ENCODE measurements around the gene SYMPK.

SYMPK gene

GRCh38 chr19:45779231-45780145, 83.5 kb downstream of the SYMPK start:
- Histone ChIP-seq H3K4me1 (ENCODE audit: control insufficient read depth, insufficient read depth, low read length, unreplicated experiment) (peaks cover 30% of the 10 kb centered on the region), H3K27ac (ENCODE audit: low read depth, low read length) (no peak overlapping the region), H3K79me2 (ENCODE audit: control insufficient read depth, insufficient read depth, low read length, unreplicated experiment) (no peaks in the 10 kb centered on the region), H3K36me3 (ENCODE audit: insufficient read depth, low read length) (0 out of 2 replicates have a peak, but pooled peaks cover 11% of the 10 kb centered on the region), H2AFZ (ENCODE audit: low read length, unreplicated experiment) (no peak overlapping the region), H3K27me3 (ENCODE audit: insufficient read depth, low read length) (no peaks in the 10 kb centered on the region), H3K4me3 (ENCODE audit: low read depth, low read length) (no peak overlapping the region)

- H3K4me3 ChIP-seq (ENCODE audit: low read depth, low read length): no peak overlapping the region
- H3K79me2 ChIP-seq (ENCODE audit: control insufficient read depth, insufficient read depth, low read length, unreplicated experiment): no peaks in the 10 kb centered on the region
- no peak overlapping the region for H2AFZ ChIP-seq (ENCODE audit: low read length, unreplicated experiment)
- peaks cover 19% of the 10 kb centered on the region for H3K4me1 ChIP-seq (ENCODE audit: control insufficient read depth, insufficient read depth, low read length, unreplicated experiment)
- no peak overlapping the region for H3K27ac ChIP-seq (ENCODE audit: low read depth, low read length)
- no peaks in the 10 kb centered on the region for H3K27me3 ChIP-seq (ENCODE audit: insufficient read depth, low read length)
- H3K36me3 ChIP-seq (ENCODE audit: insufficient read depth, low read length): 0 out of 2 replicates have a peak, but pooled peaks cover 11% of the 10 kb centered on the region
Observed at GRCh38 chr19:45778010-45778661, 84.8 kb downstream of the SYMPK start.

DNA sequence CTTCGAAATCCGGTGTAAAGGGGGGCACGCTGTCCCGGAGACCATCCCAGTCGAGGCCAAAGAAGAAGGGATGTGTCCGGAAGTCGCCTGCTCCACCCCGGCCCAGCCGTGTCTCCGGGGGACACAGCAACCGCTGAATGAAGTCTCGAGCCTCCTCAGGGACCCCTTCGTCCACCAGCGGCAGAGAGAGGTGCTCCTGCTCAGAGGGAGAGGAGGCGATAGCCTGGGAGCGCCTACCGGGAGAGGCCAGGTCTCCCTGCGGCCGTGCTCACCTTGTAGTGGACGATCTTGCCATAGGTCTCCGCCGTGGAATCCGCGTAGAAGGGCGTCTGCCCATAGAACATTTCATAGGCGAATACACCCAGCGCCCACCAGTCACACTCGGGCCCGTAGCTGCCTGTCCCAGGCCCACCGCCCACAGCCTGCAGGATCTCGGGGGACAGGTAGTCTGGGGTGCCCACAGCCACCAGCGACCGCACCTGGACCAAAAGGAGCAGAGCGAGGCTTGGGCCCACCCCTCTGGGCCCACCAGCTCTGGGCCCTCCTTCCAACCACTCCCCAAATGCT, 85.5 kb downstream of the SYMPK start:
- Histone ChIP-seq H2AFZ (ENCODE audit: low read length, unreplicated experiment) (no peak overlapping the region), H3K79me2 (ENCODE audit: control insufficient read depth, insufficient read depth, low read length, unreplicated experiment) (no peaks in the 10 kb centered on the region), H3K36me3 (ENCODE audit: insufficient read depth, low read length) (0 out of 2 replicates have a peak, but pooled peaks cover 11% of the 10 kb centered on the region), H3K27me3 (ENCODE audit: insufficient read depth, low read length) (no peaks in the 10 kb centered on the region), H3K4me3 (ENCODE audit: low read depth, low read length) (no peak overlapping the region), H3K4me1 (ENCODE audit: control insufficient read depth, insufficient read depth, low read length, unreplicated experiment) (peaks cover 15% of the 10 kb centered on the region), H3K27ac (ENCODE audit: low read depth, low read length) (no peak overlapping the region)

DNA sequence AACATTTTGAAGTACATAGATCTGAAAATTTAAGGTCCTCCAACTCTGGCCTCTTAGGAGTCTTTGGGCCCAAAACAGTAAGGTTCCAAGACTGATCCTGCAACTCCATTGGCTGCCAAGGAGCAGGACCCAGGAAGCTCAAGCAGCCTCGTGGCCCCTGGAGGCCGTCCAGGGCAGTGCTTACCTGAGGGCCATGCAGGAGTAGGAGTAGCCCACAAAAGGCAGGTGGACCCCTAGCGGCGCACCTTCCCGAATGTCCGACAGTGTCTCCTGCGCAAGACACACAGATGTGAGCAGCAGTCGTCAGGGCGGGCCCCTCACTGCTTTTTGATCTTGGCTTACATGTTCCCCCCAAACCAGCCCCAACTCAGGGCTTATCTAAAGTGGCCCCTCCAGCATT, 88.2 kb downstream of the SYMPK start:
- Histone ChIP-seq H3K4me3 (ENCODE audit: low read depth, low read length) (no peak overlapping the region), H2AFZ (ENCODE audit: low read length, unreplicated experiment) (no peak overlapping the region), H3K27ac (ENCODE audit: low read depth, low read length) (no peak overlapping the region), H3K79me2 (ENCODE audit: control insufficient read depth, insufficient read depth, low read length, unreplicated experiment) (no peaks in the 10 kb centered on the region), H3K36me3 (ENCODE audit: insufficient read depth, low read length) (0 out of 2 replicates have a peak, but pooled peaks cover 7% of the 10 kb centered on the region), H3K27me3 (ENCODE audit: insufficient read depth, low read length) (no peaks in the 10 kb centered on the region), H3K4me1 (ENCODE audit: control insufficient read depth, insufficient read depth, low read length, unreplicated experiment) (no peaks in the 10 kb centered on the region)

DNA sequence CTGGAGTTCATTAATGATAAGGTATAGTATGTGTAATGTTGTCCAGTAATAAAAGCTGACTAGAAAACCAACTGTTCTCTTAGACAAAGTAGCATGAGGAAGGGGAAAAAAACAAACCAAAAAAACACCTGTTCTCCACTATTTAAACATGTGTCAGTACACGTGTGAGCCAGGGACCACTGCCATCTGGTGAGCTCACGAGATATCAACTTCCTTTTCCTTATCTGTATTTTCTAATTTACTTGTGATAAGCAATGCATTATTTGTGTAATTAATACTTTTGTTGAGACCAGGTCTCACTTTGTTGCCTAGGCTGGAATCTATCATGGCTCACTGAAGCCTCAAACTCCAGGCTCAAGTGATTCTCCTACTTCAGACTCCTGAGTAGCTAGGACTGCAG, 89.6 kb downstream of the SYMPK start:
- Histone ChIP-seq H3K4me3 (ENCODE audit: low read depth, low read length) (no peak overlapping the region), H3K36me3 (ENCODE audit: insufficient read depth, low read length) (0 out of 2 replicates have a peak, but pooled peaks cover 2% of the 10 kb centered on the region), H3K27me3 (ENCODE audit: insufficient read depth, low read length) (no peaks in the 10 kb centered on the region), H3K79me2 (ENCODE audit: control insufficient read depth, insufficient read depth, low read length, unreplicated experiment) (no peaks in the 10 kb centered on the region), H2AFZ (ENCODE audit: low read length, unreplicated experiment) (no peak overlapping the region), H3K27ac (ENCODE audit: low read depth, low read length) (no peak overlapping the region), H3K4me1 (ENCODE audit: control insufficient read depth, insufficient read depth, low read length, unreplicated experiment) (no peaks in the 10 kb centered on the region)

GRCh38 chr19:45772912-45773311, 90.0 kb downstream of the SYMPK start:
- H2AFZ ChIP-seq (ENCODE audit: low read length, unreplicated experiment): no peak overlapping the region

GRCh38 chr19:45772130-45772840, 90.7 kb downstream of the SYMPK start:
- no peaks in the 10 kb centered on the region for H3K4me1 ChIP-seq (ENCODE audit: control insufficient read depth, insufficient read depth, low read length, unreplicated experiment)
- no peaks in the 10 kb centered on the region for H3K36me3 ChIP-seq (ENCODE audit: insufficient read depth, low read length)
- H3K79me2 ChIP-seq (ENCODE audit: control insufficient read depth, insufficient read depth, low read length, unreplicated experiment): no peaks in the 10 kb centered on the region
- H2AFZ ChIP-seq (ENCODE audit: low read length, unreplicated experiment): no peak overlapping the region
- H3K4me3 ChIP-seq (ENCODE audit: low read depth, low read length): no peak overlapping the region
- no peak overlapping the region for H3K27ac ChIP-seq (ENCODE audit: low read depth, low read length)
- H3K27me3 ChIP-seq (ENCODE audit: insufficient read depth, low read length): no peaks in the 10 kb centered on the region

More at GRCh38 chr19:45772912-45773311, 90.0 kb downstream of the SYMPK start:
- no peaks in the 10 kb centered on the region for H3K4me1 ChIP-seq (ENCODE audit: control insufficient read depth, insufficient read depth, low read length, unreplicated experiment)
- H3K79me2 ChIP-seq (ENCODE audit: control insufficient read depth, insufficient read depth, low read length, unreplicated experiment): no peaks in the 10 kb centered on the region
- no peaks in the 10 kb centered on the region for H3K27me3 ChIP-seq (ENCODE audit: insufficient read depth, low read length)
- no peak overlapping the region for H3K4me3 ChIP-seq (ENCODE audit: low read depth, low read length)
- H3K36me3 ChIP-seq (ENCODE audit: insufficient read depth, low read length): no peaks in the 10 kb centered on the region
- no peak overlapping the region for H3K27ac ChIP-seq (ENCODE audit: low read depth, low read length)

DNA sequence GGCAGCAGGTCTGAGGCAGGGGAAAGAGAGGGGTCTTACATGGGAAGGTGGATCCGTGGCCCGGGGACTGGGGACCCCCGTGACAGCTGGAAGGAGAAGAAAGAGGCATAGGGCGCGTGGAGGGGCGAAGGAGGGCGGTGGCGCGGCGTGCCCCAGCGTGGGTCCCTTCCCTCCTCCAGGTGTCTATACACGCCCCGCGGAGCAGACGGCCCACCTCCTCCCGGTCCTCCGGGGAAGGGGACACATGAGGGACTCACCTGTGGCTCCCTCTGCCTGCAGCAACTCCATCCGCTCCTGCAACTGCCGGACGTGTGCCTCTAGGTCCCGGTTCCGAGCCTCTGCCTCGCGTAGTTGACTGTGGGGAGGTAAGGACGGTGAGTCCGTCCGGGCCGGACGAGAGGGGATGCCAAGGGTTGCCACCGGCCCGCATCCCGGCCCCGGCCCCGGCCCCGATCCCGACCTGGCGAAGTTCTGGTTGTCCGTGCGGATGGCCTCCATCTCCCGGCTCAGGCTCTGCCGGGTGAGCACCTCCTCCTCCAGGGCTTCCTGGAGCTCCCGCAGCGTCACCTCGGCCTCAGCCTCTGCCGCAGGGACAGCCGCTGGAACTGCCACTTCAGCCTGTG, 91.5 kb downstream of the SYMPK start:
- no peaks in the 10 kb centered on the region for H3K4me1 ChIP-seq (ENCODE audit: control insufficient read depth, insufficient read depth, low read length, unreplicated experiment)
- peaks cover 4% of the 10 kb centered on the region for H3K79me2 ChIP-seq (ENCODE audit: control insufficient read depth, insufficient read depth, low read length, unreplicated experiment)
- H3K27ac ChIP-seq (ENCODE audit: low read depth, low read length): no peak overlapping the region
- no peak overlapping the region for H2AFZ ChIP-seq (ENCODE audit: low read length, unreplicated experiment)
- no peaks in the 10 kb centered on the region for H3K27me3 ChIP-seq (ENCODE audit: insufficient read depth, low read length)
- H3K4me3 ChIP-seq (ENCODE audit: low read depth, low read length): no peak overlapping the region
- no peaks in the 10 kb centered on the region for H3K36me3 ChIP-seq (ENCODE audit: insufficient read depth, low read length)

DNA sequence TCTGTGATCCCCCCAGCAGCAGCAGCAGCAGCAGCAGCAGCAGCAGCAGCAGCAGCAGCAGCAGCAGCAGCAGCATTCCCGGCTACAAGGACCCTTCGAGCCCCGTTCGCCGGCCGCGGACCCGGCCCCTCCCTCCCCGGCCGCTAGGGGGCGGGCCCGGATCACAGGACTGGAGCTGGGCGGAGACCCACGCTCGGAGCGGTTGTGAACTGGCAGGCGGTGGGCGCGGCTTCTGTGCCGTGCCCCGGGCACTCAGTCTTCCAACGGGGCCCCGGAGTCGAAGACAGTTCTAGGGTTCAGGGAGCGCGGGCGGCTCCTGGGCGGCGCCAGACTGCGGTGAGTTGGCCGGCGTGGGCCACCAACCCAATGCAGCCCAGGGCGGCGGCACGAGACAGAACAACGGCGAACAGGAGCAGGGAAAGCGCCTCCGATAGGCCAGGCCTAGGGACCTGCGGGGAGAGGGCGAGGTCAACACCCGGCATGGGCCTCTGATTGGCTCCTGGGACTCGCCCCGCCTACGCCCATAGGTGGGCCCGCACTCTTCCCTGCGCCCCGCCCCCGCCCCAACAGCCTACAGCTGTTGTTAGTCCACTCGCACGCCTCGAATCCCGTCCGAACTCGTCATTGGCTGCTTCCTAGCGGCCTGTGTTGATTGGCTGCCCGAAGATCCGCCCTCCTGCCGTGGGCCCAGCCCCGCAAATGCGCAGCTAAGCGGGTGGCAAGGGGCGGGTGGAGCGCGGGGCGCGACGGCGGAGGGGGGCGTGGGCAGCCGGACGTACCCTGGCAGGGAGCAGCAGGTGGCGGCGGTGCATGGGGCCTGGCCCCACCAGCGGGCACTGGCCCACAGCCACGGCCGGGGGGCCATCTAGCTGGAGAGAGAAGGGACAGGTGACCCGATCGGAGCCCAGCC, 92.5 kb downstream of the SYMPK start:
- H3K27ac ChIP-seq (ENCODE audit: low read depth, low read length): peak overlapping the region; percentile 61
- H3K27me3 ChIP-seq (ENCODE audit: insufficient read depth, low read length): no peaks in the 10 kb centered on the region
- peaks cover 7% of the 10 kb centered on the region for H3K79me2 ChIP-seq (ENCODE audit: control insufficient read depth, insufficient read depth, low read length, unreplicated experiment)
- no peak overlapping the region for H2AFZ ChIP-seq (ENCODE audit: low read length, unreplicated experiment)
- H3K36me3 ChIP-seq (ENCODE audit: insufficient read depth, low read length): no peaks in the 10 kb centered on the region
- no peaks in the 10 kb centered on the region for H3K4me1 ChIP-seq (ENCODE audit: control insufficient read depth, insufficient read depth, low read length, unreplicated experiment)
- peak overlapping the region; percentile 70 for H3K4me3 ChIP-seq (ENCODE audit: low read depth, low read length)

Measured in ACC112 (cell line).